ENCODE measurements around the gene ATG10.
"Not testable (repeated sequence)": the region's sequence is repeated elsewhere in the genome, so short reads cannot be mapped to it uniquely, and the experiment has no call there.

The ATG10 gene

GRCh38 chr5:82106756-82107155 lies 134.9 kb downstream of the ATG10 start:
- no peak overlapping the region for H3K27ac ChIP-seq
- H3K27me3 ChIP-seq = no peaks in the 10 kb centered on the region
- no peaks in the 10 kb centered on the region for H3K9me3 ChIP-seq
- no peaks in the 10 kb centered on the region for H3K36me3 ChIP-seq
- TF ChIP-seq Cebpa-rat (IDR thresholded peaks at IDR 0.05) = no peak
- no peak overlapping the region for H3K9ac ChIP-seq
- no peak overlapping the region for H3K4me3 ChIP-seq
- H3K4me2 ChIP-seq = no peak overlapping the region
- H4K20me1 ChIP-seq = no peaks in the 10 kb centered on the region
- peaks cover 5% of the 10 kb centered on the region; the same call in 1 of the 2 replicates for H3K4me1 ChIP-seq

GRCh38 chr5:82107267-82107666 lies 135.4 kb downstream of the ATG10 start:
- H3K4me1 ChIP-seq = peaks cover 5% of the 10 kb centered on the region; the same call in 1 of the 2 replicates
- H3K4me3 ChIP-seq = no peak overlapping the region
- H3K27me3 ChIP-seq = no peaks in the 10 kb centered on the region
- H3K27ac ChIP-seq = no peak overlapping the region
- TF ChIP-seq Cebpa-rat (IDR thresholded peaks at IDR 0.05) = no peak
- H3K9me3 ChIP-seq = no peaks in the 10 kb centered on the region
- H3K4me2 ChIP-seq = no peak overlapping the region
- no peak overlapping the region for H3K9ac ChIP-seq
- H3K36me3 ChIP-seq = no peaks in the 10 kb centered on the region
- no peaks in the 10 kb centered on the region for H4K20me1 ChIP-seq

DNA sequence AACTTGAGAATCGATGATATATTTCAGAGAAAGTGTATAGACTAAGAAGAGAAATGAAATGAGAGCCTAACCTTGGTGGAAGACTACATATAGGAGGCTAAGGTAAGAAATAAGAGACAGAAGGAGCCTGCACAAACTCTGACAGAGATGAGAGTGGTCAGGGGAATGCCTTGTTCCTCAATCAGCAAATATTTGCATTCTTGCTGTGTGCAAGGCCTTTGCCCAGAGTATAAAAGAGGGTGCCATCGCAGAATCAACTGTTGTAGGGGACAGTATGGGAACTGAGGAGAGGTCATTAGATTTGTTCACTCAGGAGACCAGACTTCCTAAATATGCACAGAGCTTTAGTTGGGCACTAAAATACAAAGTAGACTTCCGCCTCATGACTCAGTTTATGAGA lies 137.2 kb downstream of the ATG10 start:
- H3K27me3 ChIP-seq = no peaks in the 10 kb centered on the region
- peaks cover 5% of the 10 kb centered on the region; the same call in 1 of the 2 replicates for H3K4me1 ChIP-seq
- H3K27ac ChIP-seq = no peak overlapping the region
- no peaks in the 10 kb centered on the region for H3K9me3 ChIP-seq
- no peaks in the 10 kb centered on the region for H3K36me3 ChIP-seq
- no peak overlapping the region for H3K4me3 ChIP-seq
- no peak overlapping the region for H3K4me2 ChIP-seq
- no peak for TF ChIP-seq Cebpa-rat (IDR thresholded peaks at IDR 0.05)
- H3K9ac ChIP-seq = no peak overlapping the region
- H4K20me1 ChIP-seq = no peaks in the 10 kb centered on the region

DNA sequence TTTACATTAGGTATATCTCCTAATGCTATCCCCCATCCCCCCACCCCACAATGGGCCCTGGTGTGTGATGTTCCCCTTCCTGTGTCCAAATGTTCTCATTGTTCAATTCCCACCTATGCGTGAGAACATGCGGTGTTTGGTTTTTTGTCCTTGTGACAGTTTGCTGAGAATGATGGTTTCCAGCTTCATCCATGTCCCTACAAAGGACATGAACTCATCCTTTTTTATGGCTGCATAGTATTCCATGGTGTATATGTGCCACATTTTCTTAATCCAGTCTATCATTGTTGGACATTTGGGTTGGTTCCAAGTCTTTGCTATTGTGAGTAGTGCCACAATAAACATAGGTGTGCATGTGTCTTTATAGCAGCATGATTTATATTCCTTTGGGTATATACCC lies 138.1 kb downstream of the ATG10 start:
- not testable (repeated sequence) for H3K27ac ChIP-seq, H3K9me3 ChIP-seq, H3K27me3 ChIP-seq, H3K4me3 ChIP-seq, H3K4me1 ChIP-seq, H4K20me1 ChIP-seq, H3K9ac ChIP-seq, H3K4me2 ChIP-seq, H3K36me3 ChIP-seq

- Histone ChIP-seq H3K9me3 (no peaks in the 10 kb centered on the region), H3K27ac (no peak overlapping the region), H3K4me3 (no peak overlapping the region), H3K9ac (no peak overlapping the region), H4K20me1 (no peaks in the 10 kb centered on the region), H3K4me2 (no peak overlapping the region), H3K36me3 (no peaks in the 10 kb centered on the region), H3K27me3 (no peaks in the 10 kb centered on the region), H3K4me1 (peaks cover 5% of the 10 kb centered on the region; the same call in 1 of the 2 replicates)
- TF ChIP-seq Cebpa-rat (IDR thresholded peaks at IDR 0.05) = no peak
Measured at GRCh38 chr5:82111191-82111590, 139.4 kb downstream of the ATG10 start.

GRCh38 chr5:82115858-82116257 lies 144.0 kb downstream of the ATG10 start:
- no peaks in the 10 kb centered on the region for H3K27me3 ChIP-seq
- no peak overlapping the region for H3K27ac ChIP-seq
- no peak overlapping the region for H3K9ac ChIP-seq
- H3K9me3 ChIP-seq = no peaks in the 10 kb centered on the region
- H3K36me3 ChIP-seq = no peaks in the 10 kb centered on the region
- no peak overlapping the region for H3K4me2 ChIP-seq
- H3K4me1 ChIP-seq = no peaks in the 10 kb centered on the region
- H3K4me3 ChIP-seq = no peak overlapping the region
- no peak for TF ChIP-seq Cebpa-rat (IDR thresholded peaks at IDR 0.05)
- H4K20me1 ChIP-seq = no peaks in the 10 kb centered on the region

DNA sequence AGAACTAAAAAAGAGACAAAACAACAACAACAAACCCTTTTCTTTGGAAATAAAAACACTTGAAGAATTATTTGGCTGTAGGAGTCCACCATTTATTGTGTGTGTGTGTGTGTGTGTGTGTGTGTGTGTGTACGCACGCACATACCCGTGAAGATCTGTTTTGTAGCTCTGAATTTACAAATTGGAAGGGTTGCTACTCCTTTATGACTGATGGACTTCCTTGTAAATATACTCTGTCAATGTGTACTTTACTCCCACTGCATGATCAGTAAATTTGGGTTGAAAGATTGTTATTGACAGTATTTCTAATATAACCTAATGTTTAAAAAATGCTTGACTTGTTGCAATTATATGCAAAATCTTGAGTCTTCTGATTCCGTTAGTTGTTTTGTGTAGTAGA lies 148.1 kb downstream of the ATG10 start:
- no peaks in the 10 kb centered on the region for H4K20me1 ChIP-seq

GRCh38 chr5:82129723-82130285 lies 158.0 kb downstream of the ATG10 start:
- H3K9me3 ChIP-seq = peaks cover 35% of the 10 kb centered on the region
- no peak overlapping the region for H3K4me3 ChIP-seq
- no peak overlapping the region for H3K9ac ChIP-seq
- H3K4me2 ChIP-seq = no peak overlapping the region
- no peaks in the 10 kb centered on the region for H3K4me1 ChIP-seq
- H3K36me3 ChIP-seq = peaks cover 11% of the 10 kb centered on the region
- H3K27ac ChIP-seq = no peak overlapping the region
- no peaks in the 10 kb centered on the region for H4K20me1 ChIP-seq
- no peak for TF ChIP-seq Cebpa-rat (IDR thresholded peaks at IDR 0.05)
- no peaks in the 10 kb centered on the region for H3K27me3 ChIP-seq

More for the DNA sequence above, 148.1 kb downstream of the ATG10 start:
- Histone ChIP-seq H3K4me2 (no peak overlapping the region), H3K4me1 (no peaks in the 10 kb centered on the region), H3K36me3 (no peaks in the 10 kb centered on the region), H3K9me3 (peaks cover 30% of the 10 kb centered on the region; the same call in 1 of the 2 replicates), H3K27me3 (no peaks in the 10 kb centered on the region), H3K4me3 (no peak overlapping the region), H3K27ac (no peak overlapping the region), H3K9ac (no peak overlapping the region)
- no peak for TF ChIP-seq Cebpa-rat (IDR thresholded peaks at IDR 0.05)

- Histone ChIP-seq H3K9me3 (peaks cover 42% of the 10 kb centered on the region), H4K20me1 (no peaks in the 10 kb centered on the region), H3K36me3 (peaks cover 11% of the 10 kb centered on the region), H3K4me3 (no peak overlapping the region), H3K4me1 (no peaks in the 10 kb centered on the region), H3K27ac (no peak overlapping the region), H3K4me2 (no peak overlapping the region), H3K9ac (no peak overlapping the region), H3K27me3 (no peaks in the 10 kb centered on the region)
- no peak for TF ChIP-seq Cebpa-rat (IDR thresholded peaks at IDR 0.05)
Measured at GRCh38 chr5:82130602-82131001, 158.8 kb downstream of the ATG10 start.

DNA sequence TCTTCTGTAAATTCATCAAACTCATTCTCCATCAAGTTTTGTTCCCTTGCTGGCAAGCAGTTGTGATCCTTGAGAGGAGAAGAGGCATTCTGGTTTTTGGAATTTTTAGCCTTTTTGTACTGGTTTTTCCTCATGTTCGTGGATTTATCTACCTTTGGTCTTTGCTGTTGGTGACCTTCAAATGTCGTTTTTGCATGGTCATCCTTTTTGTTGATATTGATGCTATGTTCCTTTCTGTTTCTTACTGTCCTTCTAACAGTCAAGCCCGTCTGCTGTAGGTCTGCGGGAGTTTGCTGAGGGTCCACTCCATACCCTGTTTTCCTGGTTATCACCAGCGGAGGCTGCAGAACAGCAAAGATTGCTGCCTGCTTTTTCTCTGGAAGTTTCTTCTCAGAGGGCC lies 165.4 kb downstream of the ATG10 start:
- Histone ChIP-seq H3K4me1 (no peaks in the 10 kb centered on the region), H3K36me3 (peaks cover 14% of the 10 kb centered on the region), H3K4me3 (no peak overlapping the region), H3K27me3 (no peaks in the 10 kb centered on the region), H3K27ac (no peak overlapping the region), H3K4me2 (no peak overlapping the region), H4K20me1 (no peaks in the 10 kb centered on the region), H3K9me3 (peaks cover 54% of the 10 kb centered on the region), H3K9ac (no peak overlapping the region)
- no peak for TF ChIP-seq Cebpa-rat (IDR thresholded peaks at IDR 0.05)

DNA sequence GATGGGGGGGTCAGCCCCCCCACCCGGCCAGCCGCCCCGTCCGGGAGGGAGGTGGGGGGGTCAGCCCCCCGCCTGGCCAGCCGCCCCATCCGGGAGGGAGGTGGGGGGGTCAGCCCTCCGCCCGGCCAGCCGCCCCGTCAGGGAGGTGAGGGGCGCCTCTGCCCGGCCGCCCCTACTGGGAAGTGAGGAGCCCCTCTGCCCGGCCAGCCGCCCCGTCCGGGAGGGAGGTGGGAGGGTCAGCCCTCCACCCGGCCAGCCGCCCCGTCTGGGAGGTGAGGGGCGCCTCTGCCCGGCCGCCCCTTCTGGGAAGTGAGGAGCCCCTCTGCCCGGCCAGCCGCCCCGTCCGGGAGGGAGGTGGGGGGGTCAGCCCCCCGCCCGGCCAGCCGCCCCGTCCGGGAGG lies 168.0 kb downstream of the ATG10 start:
- not testable (repeated sequence) for H3K27me3 ChIP-seq, H3K27ac ChIP-seq, H3K4me3 ChIP-seq, H3K4me2 ChIP-seq, H3K9ac ChIP-seq, H3K4me1 ChIP-seq, H4K20me1 ChIP-seq
- peaks cover 14% of the 10 kb centered on the region for H3K36me3 ChIP-seq
- peaks cover 46% of the 10 kb centered on the region for H3K9me3 ChIP-seq
